ENCODE results near the gene OR6C74.

OR6C74 gene

GRCh38 chr12:55253281-55253680 is 8.9 kb downstream of the OR6C74 start:
- no peak overlapping the region for H3K27ac ChIP-seq
- H3K4me3 ChIP-seq (ENCODE audit: low read depth in 1 of 2, low read length in 1 of 2) = no peak overlapping the region
- no peak for TF ChIP-seq CTCF (IDR thresholded peaks at IDR 0.05)
- H3K27me3 ChIP-seq = peaks cover 3% of the 10 kb centered on the region
- H3K9me3 ChIP-seq = no peaks in the 10 kb centered on the region
- H3K4me1 ChIP-seq (ENCODE audit: control insufficient read depth in 1 of 2, insufficient read depth in 1 of 2, low read depth in 1 of 2, low read length in 1 of 2) = no peaks in the 10 kb centered on the region
- no peaks in the 10 kb centered on the region for H3K36me3 ChIP-seq

- H3K27me3 ChIP-seq = peaks cover 7% of the 10 kb centered on the region
- no peaks in the 10 kb centered on the region for H3K9me3 ChIP-seq
- H3K36me3 ChIP-seq = no peaks in the 10 kb centered on the region
- no peak overlapping the region for H3K27ac ChIP-seq
- no peak for TF ChIP-seq CTCF (IDR thresholded peaks at IDR 0.05)
- no peaks in the 10 kb centered on the region for H3K4me1 ChIP-seq (ENCODE audit: control insufficient read depth in 1 of 2, insufficient read depth in 1 of 2, low read depth in 1 of 2, low read length in 1 of 2)
- no peak overlapping the region for H3K4me3 ChIP-seq (ENCODE audit: low read depth in 1 of 2, low read length in 1 of 2)
These were observed 12.4 kb downstream of the OR6C74 start for GRCh38 chr12:55256831-55257230.

GRCh38 chr12:55258303-55258702 is 13.9 kb downstream of the OR6C74 start:
- H3K27me3 ChIP-seq = peaks cover 4% of the 10 kb centered on the region
- no peak for TF ChIP-seq CTCF (IDR thresholded peaks at IDR 0.05)

GRCh38 chr12:55280991-55281390 is 36.6 kb downstream of the OR6C74 start:
- peaks cover 16% of the 10 kb centered on the region for H3K27me3 ChIP-seq
- H3K4me3 ChIP-seq (ENCODE audit: low read depth in 1 of 2, low read length in 1 of 2) = no peak overlapping the region
- no peaks in the 10 kb centered on the region for H3K4me1 ChIP-seq (ENCODE audit: control insufficient read depth in 1 of 2, insufficient read depth in 1 of 2, low read depth in 1 of 2, low read length in 1 of 2)
- no peak for TF ChIP-seq CTCF (IDR thresholded peaks at IDR 0.05)
- no peaks in the 10 kb centered on the region for H3K36me3 ChIP-seq
- H3K27ac ChIP-seq = no peak overlapping the region
- H3K9me3 ChIP-seq = no peaks in the 10 kb centered on the region

More at GRCh38 chr12:55258303-55258702, 13.9 kb downstream of the OR6C74 start:
- no peak overlapping the region for H3K27ac ChIP-seq
- no peak overlapping the region for H3K4me3 ChIP-seq (ENCODE audit: low read depth in 1 of 2, low read length in 1 of 2)
- H3K9me3 ChIP-seq = no peaks in the 10 kb centered on the region
- no peaks in the 10 kb centered on the region for H3K36me3 ChIP-seq
- H3K4me1 ChIP-seq (ENCODE audit: control insufficient read depth in 1 of 2, insufficient read depth in 1 of 2, low read depth in 1 of 2, low read length in 1 of 2) = no peaks in the 10 kb centered on the region

GRCh38 chr12:55289999-55290398 is 45.6 kb downstream of the OR6C74 start:
- Histone ChIP-seq H3K4me1 (ENCODE audit: control insufficient read depth in 1 of 2, insufficient read depth in 1 of 2, low read depth in 1 of 2, low read length in 1 of 2) (no peaks in the 10 kb centered on the region), H3K36me3 (no peaks in the 10 kb centered on the region), H3K9me3 (no peaks in the 10 kb centered on the region), H3K27me3 (no peaks in the 10 kb centered on the region), H3K27ac (no peak overlapping the region), H3K4me3 (ENCODE audit: low read depth in 1 of 2, low read length in 1 of 2) (no peak overlapping the region)
- TF ChIP-seq CTCF (IDR thresholded peaks at IDR 0.05) = no peak

All from neutrophil (primary cell).